HepG2 (cell line): ENCODE measurements around the gene ATP9A. TPM values are rescaled to one million over a fixed set of nuclear protein-coding genes. Genes with fewer than 3 reads are reported as not detected.

Experiments used
- ARNT ChIP-seq: fragments of 450-650 bp; IDR thresholded peaks from 2 replicates; pipeline ENCODE4 v1.6.1; 2017
- EHMT2 ChIP-seq: fragments of 200-600 bp; sonication (generic); IDR thresholded peaks from 2 replicates; pipeline ENCODE4 v1.7.0; 2017; ENCODE audit warnings: antibody characterized with exemption, low read depth, low read length, borderline replicate concordance
- ELF3 ChIP-seq: IDR thresholded peaks from 2 replicates; pipeline ENCODE4 v1.6.1; 2016; ENCODE audit warnings: missing genetic modification reagents, missing compliant biosample characterization
- FUBP1 ChIP-seq: sonication (generic); formaldehyde crosslinking; IDR thresholded peaks from 2 replicates; pipeline ENCODE4 v1.5.1; 2020; ENCODE audit warnings: missing genetic modification reagents, mild to moderate bottlenecking, borderline replicate concordance
- GRHL1 ChIP-seq: sonication (generic); formaldehyde crosslinking; conservative IDR thresholded peaks from 2 replicates; pipeline ENCODE4 v1.8.0; 2022; ENCODE audit warnings: missing genetic modification reagents
- JARID2 ChIP-seq: sonication (generic); formaldehyde crosslinking; IDR thresholded peaks from 2 replicates; pipeline ENCODE4 v1.8.1; 2023; ENCODE audit warnings: missing genetic modification reagents, inconsistent platforms; ENCODE audit not compliant: insufficient replicate concordance
- KDM3A ChIP-seq: IDR thresholded peaks from 2 replicates; pipeline ENCODE4 v1.6.1; 2018; ENCODE audit warnings: low read depth, missing compliant biosample characterization
- MXD3 ChIP-seq: IDR thresholded peaks from 2 replicates; pipeline ENCODE4 v1.6.1; 2016; ENCODE audit warnings: mild to moderate bottlenecking, missing biosample characterization, missing genetic modification reagents
- PRDM10 ChIP-seq: sonication (generic); formaldehyde crosslinking; IDR thresholded peaks from 2 replicates; pipeline ENCODE4 v1.4.0; 2020; ENCODE audit warnings: low read depth, missing genetic modification reagents
- REPIN1 ChIP-seq: sonication (generic); formaldehyde crosslinking; IDR thresholded peaks from 2 replicates; pipeline ENCODE4 v1.8.0; 2022; ENCODE audit warnings: missing genetic modification reagents, low read depth, mild to moderate bottlenecking, borderline replicate concordance
- TFDP1 ChIP-seq: IDR thresholded peaks from 2 replicates; pipeline ENCODE4 v1.6.1; 2016; ENCODE audit warnings: missing compliant biosample characterization, missing genetic modification reagents, borderline replicate concordance
- THAP11 ChIP-seq: IDR thresholded peaks from 2 replicates; pipeline ENCODE4 v1.6.1; 2016; ENCODE audit warnings: missing biosample characterization, missing genetic modification reagents
- THYN1 ChIP-seq: sonication (generic); formaldehyde crosslinking; IDR thresholded peaks from 2 replicates; pipeline ENCODE4 v1.8.1; 2023; ENCODE audit warnings: low read depth, mild to moderate bottlenecking, moderate library complexity, missing genetic modification reagents, borderline replicate concordance
- ZNF451 ChIP-seq: sonication (generic); formaldehyde crosslinking; IDR thresholded peaks from 2 replicates; pipeline ENCODE4 v1.5.0; 2020; ENCODE audit warnings: mild to moderate bottlenecking, missing genetic modification reagents
- ZNF503 ChIP-seq: sonication (generic); formaldehyde crosslinking; IDR thresholded peaks from 2 replicates; pipeline ENCODE4 v1.4.0; 2020; ENCODE audit warnings: missing genetic modification reagents
- ZSCAN30 ChIP-seq: sonication (generic); formaldehyde crosslinking; IDR thresholded peaks from 2 replicates; pipeline ENCODE4 v1.5.0; 2020; ENCODE audit warnings: mild to moderate bottlenecking, missing genetic modification reagents
- polyA plus RNA-seq, 8 experiments: library from polyadenylated mRNA; depleted of rRNA in 3 of 8; stranded (reverse) in 7 of 8; unstranded in 1 of 8; fragments of >200 nt; fragmentation: Illumina TruSeq in 4 of 8; extraction: Trizol in 4 of 8; gene quantifications; 2 replicates each; pipeline versions ENCODE4 v1.2.1 to v1.2.3, GENCODE V29; 2011 to 2016; ENCODE audit warnings: low read depth in 4 of 8, missing spikeins in 1 of 8, mixed read lengths in 1 of 8; ENCODE audit not compliant: insufficient read depth in 1 of 8
- total RNA-seq, 5 experiments: library from RNA; depleted of rRNA; stranded (reverse); fragments of >200 nt; fragmentation: Illumina TruSeq; extraction: Trizol; gene quantifications; 2 replicates each; pipeline ENCODE4 v1.2.3, GENCODE V29; 2016; ENCODE audit warnings: low read depth in 1 of 5

ATP9A gene
- total and polyA plus RNA-seq, 2 of the 13 experiments (the other 11 are each of a cell fraction or from before 2014, with no cell fraction given) = 11.8 to 18.5 TPM

- TF ChIP-seq GRHL1 (no peak), ELF3 (CRISPR knock-in tag) (peak; percentile 73), JARID2 (CRISPR knock-in tag) (no peak), THYN1 (CRISPR knock-in tag) (no peak), ZNF503 (CRISPR knock-in tag) (peak; percentile 88; the same call in 1 of the 2 replicates), FUBP1 (CRISPR knock-in tag) (no peak), MXD3 (CRISPR knock-in tag) (no peak), ZNF451 (CRISPR knock-in tag) (no peak), TFDP1 (no peak), THAP11 (CRISPR knock-in tag) (peak; percentile 38; the same call in 1 of the 2 replicates), KDM3A (CRISPR knock-in tag) (no peak), REPIN1 (CRISPR knock-in tag) (no peak), EHMT2 (no peak), PRDM10 (CRISPR knock-in tag) (no peak), ZSCAN30 (CRISPR knock-in tag) (no peak), ARNT (no peak)
Measured at GRCh38 chr20:51661609-51662178, 106.5 kb downstream of the ATP9A start (continued).
